RWPE2 (cell line): ENCODE results near the gene CHAC1.

Source experiments
- ATAC-seq: fragments of 200-7000 bp; cut with Tn5 transposase; 3 replicates; pipeline ENCODE4 v1.9.1; 2021; ENCODE audit warnings: low read depth
- DNase-seq: peaks from one replicate; pipeline ENCODE4 v3.0.0-alpha.2; 2020; ENCODE audit warnings: low spot score
- H3K27ac ChIP-seq: fragments of 450-650 bp; 2 replicates; pipeline ENCODE4 v1.5.1; 2017; ENCODE audit warnings: mild to moderate bottlenecking; ENCODE audit not compliant: poor library complexity, severe bottlenecking
- H3K27me3 ChIP-seq: fragments of 250-450 bp; sonication (Bioruptor Pico); 2 replicates; pipeline ENCODE4 v1.5.1; 2021; ENCODE audit warnings: mild to moderate bottlenecking, moderate library complexity; ENCODE audit not compliant: insufficient read depth, poor library complexity, severe bottlenecking
- H3K36me3 ChIP-seq: fragments of 250-450 bp; sonication (Bioruptor Pico); 2 replicates; pipeline ENCODE4 v1.5.1; 2020; ENCODE audit warnings: low read depth, mild to moderate bottlenecking, moderate library complexity
- H3K4me1 ChIP-seq: fragments of 250-450 bp; sonication (Bioruptor Pico); 2 replicates; pipeline ENCODE4 v1.5.1; 2021; ENCODE audit warnings: mild to moderate bottlenecking, moderate library complexity; ENCODE audit not compliant: insufficient read depth, poor library complexity, severe bottlenecking
- H3K4me3 ChIP-seq: fragments of 250-450 bp; sonication (Bioruptor Pico); 2 replicates; pipeline ENCODE4 v1.5.1; 2021; ENCODE audit warnings: mild to moderate bottlenecking, moderate library complexity; ENCODE audit not compliant: severe bottlenecking
- H3K9me3 ChIP-seq: fragments of 250-450 bp; sonication (Bioruptor Pico); 2 replicates; pipeline ENCODE4 v1.5.1; 2021; ENCODE audit warnings: mild to moderate bottlenecking, moderate library complexity; ENCODE audit not compliant: severe bottlenecking
- CTCF ChIP-seq: fragments of 450-650 bp; IDR thresholded peaks from one replicate; pipeline ENCODE4 v1.5.1; 2017; ENCODE audit warnings: mild to moderate bottlenecking, moderate library complexity; ENCODE audit not compliant: poor library complexity, severe bottlenecking

Gene CHAC1

GRCh38 chr15:40974879-40975278 is 21.6 kb downstream of the CHAC1 start:
- DNase-seq: no peak
- no peak for TF ChIP-seq CTCF
- no peak overlapping the region for H3K27ac ChIP-seq
- no peaks in the 10 kb centered on the region for H3K9me3 ChIP-seq
- peaks cover 38% of the 10 kb centered on the region for H3K36me3 ChIP-seq
- no peak overlapping the region for H3K4me3 ChIP-seq
- no peak for ATAC-seq
- no peaks in the 10 kb centered on the region for H3K4me1 ChIP-seq
- H3K27me3 ChIP-seq: no peaks in the 10 kb centered on the region

GRCh38 chr15:40976819-40977218 is 23.5 kb downstream of the CHAC1 start:
- DNase-seq (no peak), ATAC-seq (no peak)
- H3K4me3 ChIP-seq: no peak overlapping the region
- no peaks in the 10 kb centered on the region for H3K4me1 ChIP-seq
- H3K27ac ChIP-seq: no peak overlapping the region
- H3K9me3 ChIP-seq: no peaks in the 10 kb centered on the region
- no peak for TF ChIP-seq CTCF
- peaks cover 56% of the 10 kb centered on the region for H3K36me3 ChIP-seq
- H3K27me3 ChIP-seq: no peaks in the 10 kb centered on the region

GRCh38 chr15:40978141-40978540 is 24.9 kb downstream of the CHAC1 start:
- no peak for DNase-seq
- ATAC-seq: no peak
- peaks cover 69% of the 10 kb centered on the region for H3K36me3 ChIP-seq
- no peak overlapping the region for H3K4me3 ChIP-seq
- no peaks in the 10 kb centered on the region for H3K4me1 ChIP-seq
- no peaks in the 10 kb centered on the region for H3K27me3 ChIP-seq
- H3K27ac ChIP-seq: no peak overlapping the region
- H3K9me3 ChIP-seq: no peaks in the 10 kb centered on the region
- no peak for TF ChIP-seq CTCF

GRCh38 chr15:40978562-40978961 is 25.3 kb downstream of the CHAC1 start:
- H3K27me3 ChIP-seq: no peaks in the 10 kb centered on the region
- no peak for DNase-seq
- TF ChIP-seq CTCF: no peak
- H3K4me1 ChIP-seq: no peaks in the 10 kb centered on the region
- no peak overlapping the region for H3K4me3 ChIP-seq
- no peak for ATAC-seq
- peaks cover 74% of the 10 kb centered on the region for H3K36me3 ChIP-seq
- H3K9me3 ChIP-seq: no peaks in the 10 kb centered on the region
- no peak overlapping the region for H3K27ac ChIP-seq

GRCh38 chr15:40981186-40981585 is 27.9 kb downstream of the CHAC1 start:
- H3K4me3 ChIP-seq: no peak overlapping the region
- peaks cover 96% of the 10 kb centered on the region for H3K36me3 ChIP-seq
- H3K4me1 ChIP-seq: no peaks in the 10 kb centered on the region
- DNase-seq: no peak
- H3K27ac ChIP-seq: no peak overlapping the region
- H3K9me3 ChIP-seq: no peaks in the 10 kb centered on the region
- no peaks in the 10 kb centered on the region for H3K27me3 ChIP-seq
- ATAC-seq: no peak
- TF ChIP-seq CTCF: no peak
